ENCODE results near the gene FTO. TPM values are rescaled to one million over a fixed set of nuclear protein-coding genes. Genes with fewer than 3 reads are reported as not detected.
"Not testable (repeated sequence)": the region's sequence is repeated elsewhere in the genome, so short reads cannot be mapped to it uniquely, and the experiment has no call there.

The FTO gene
- total RNA-seq, 1 donor from 2014 or later, result 39.4 TPM

DNA sequence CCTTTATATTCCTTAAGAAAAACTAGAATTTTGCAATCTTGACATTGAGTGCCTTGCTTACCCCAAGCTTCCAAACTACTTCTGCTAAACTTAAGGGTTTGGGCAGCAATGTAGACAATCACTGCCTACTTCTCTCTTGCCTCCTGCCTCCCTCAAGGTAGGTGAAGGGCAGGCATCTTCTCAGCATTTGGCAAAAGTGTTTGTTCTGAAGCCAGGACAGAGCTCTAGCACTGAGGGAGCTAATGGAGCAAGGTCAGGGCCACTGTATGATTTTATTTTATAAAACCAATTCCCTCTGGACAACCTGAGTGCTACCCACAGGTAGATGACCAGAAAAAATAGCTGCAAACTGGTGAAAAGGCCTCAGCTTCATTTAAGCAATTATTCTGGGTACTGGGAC lies 470.8 kb downstream of the FTO start:
- DNase-seq (ENCODE audit: low read depth in 2 of 2), result no peak

DNA sequence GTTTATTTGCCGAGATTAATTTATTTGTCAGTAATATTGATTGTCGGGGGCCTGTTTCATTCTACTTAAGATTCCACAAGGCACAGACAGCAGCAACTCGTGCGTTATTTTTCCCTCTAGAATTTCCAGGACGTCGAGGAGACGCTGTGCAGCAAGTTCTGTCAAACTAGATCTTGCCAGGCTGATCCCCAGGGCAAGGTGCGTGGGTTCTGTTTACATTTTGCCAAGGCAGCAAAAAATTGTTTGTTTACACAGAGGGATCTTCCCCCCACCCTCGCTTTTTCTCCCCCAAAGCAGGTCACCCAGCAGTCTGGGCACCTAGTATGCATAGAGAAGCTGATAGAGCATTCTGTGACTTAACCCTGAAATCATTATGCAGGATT lies 471.2 kb downstream of the FTO start:
- DNase-seq (ENCODE audit: low read depth in 2 of 2), result no peak

DNA sequence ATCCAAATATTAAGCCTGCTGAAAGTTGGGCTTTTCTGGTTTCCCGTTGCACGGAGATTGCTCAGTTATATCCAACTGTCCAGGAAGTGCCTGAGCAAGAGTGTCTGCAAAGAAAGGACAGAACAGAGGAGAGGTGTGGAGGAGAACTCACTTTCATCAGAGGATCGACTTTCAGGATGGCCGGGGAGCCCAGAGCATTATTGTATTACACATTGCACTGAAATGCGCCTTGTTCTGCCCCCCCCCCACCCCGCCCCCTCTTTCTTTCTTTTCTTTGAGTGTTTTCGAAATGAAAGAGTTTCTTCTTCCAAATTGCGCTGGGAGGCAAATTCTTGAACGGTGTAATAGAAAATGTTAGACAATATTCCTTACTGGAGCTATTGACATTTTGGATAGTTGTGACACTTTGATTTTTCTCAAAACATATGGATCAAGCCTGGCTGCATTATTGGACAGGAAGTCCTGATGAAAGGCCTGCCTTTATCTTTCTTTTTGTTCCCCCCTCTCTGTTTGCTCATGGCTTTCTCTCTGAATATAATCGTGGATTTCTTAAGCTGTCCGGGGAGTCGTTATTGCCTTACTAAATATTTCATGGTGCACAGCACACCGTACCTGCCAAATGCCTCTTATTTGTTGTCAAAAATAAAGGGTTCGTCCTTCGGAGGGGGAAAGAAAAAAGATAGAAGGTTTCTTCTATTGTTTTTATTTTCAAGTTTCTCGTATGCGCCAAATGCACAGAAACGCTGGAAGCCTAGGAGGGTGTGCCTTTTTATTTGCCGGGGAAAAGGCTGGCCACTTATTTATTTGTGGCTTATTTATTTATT lies 471.8 kb downstream of the FTO start:
- no peak for DNase-seq (ENCODE audit: low read depth in 2 of 2)

DNA sequence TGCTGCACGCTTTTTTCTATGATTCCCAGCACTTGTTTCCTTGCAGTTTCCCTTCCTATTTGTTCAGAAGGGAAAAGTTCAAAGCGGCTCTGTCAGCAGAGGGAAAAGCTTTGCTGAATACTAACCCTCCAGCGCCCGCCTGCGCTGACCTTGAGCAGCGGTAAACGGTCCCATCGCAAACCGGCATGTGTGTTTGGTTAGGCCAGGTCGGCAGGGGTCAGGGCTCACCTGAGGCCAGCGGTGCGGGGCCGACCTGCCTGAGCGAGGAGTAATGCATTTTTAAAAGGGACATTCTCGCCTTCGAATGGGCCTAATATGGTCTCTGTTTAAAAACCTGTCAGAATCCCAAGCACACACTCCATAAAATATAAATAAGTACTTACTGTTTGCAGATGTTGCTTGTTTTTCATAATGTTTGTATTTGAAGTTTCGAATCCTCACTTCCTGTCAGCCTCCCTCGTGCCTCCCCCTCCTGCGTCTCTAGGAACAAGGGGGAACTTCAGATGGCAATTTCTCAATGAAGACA lies 472.5 kb downstream of the FTO start:
- DNase-seq (ENCODE audit: low read depth in 2 of 2), result no peak

DNA sequence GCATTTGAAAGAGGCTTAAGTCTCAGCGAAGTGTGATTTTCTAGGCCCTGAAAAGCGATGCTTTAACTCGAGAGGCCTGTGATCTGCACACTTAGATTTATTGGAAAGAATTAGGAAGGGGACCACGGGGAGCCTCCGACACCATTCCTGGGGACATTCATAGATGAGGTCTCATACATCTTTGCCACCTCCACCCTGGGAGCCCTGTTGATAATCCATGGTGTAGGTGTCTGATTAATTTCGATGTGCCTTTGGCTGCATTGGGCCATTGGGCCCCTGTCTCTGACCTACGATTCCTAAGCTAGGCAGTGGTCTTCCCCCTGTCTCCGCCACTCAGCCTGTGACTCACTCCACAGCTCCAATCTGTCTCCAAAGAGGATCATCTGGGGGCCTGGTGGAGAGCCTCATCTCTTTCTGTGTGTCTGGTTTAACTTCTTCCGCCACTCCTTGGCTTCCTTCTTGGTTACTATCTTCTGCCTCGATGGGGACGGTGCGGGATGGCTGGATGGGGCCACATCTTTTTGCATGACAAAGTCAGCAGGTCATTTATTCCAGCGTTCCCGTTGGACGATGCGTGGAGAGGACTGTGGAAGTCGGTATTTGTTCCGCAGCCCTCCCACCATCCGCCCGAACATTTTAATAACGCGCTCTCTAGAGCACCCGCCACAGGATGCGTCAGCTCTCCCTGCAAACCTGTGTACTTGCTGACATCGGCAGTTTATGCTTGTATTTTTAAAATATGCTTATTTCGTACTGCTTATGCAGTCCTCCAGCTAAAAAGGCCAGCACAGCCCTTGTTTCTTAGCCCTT lies 473.3 kb downstream of the FTO start:
- DNase-seq (ENCODE audit: low read depth in 2 of 2), result no peak

DNA sequence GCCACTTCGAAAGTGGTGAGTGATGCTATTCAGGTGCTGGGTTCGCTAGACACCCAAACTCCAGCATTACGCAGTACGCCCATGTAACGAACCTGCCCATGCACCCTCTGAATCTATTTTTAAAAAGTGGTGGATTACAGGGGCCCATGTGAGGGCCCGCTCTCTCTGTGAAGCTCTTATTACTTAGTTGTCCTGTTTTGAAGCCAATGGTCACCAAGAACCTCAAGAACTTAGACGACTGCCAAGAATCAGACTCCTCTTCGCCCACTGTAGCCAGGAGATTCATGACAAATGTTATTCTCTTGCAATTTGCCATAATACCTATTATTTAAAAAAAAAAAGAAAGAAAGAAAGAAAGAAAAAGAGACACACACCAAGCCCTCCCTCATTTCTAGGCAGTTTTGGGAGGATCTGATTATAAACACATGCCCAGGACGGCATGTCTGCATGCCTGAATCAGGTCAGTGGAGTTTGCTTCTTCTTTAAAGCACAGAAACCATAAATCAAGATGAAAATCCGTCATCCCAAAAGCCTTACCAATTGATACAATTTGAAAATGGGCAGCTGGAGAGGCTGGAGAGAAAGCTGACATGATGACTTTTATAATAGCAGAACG lies 474.0 kb downstream of the FTO start:
- no peak for DNase-seq (ENCODE audit: low read depth in 2 of 2)

DNA sequence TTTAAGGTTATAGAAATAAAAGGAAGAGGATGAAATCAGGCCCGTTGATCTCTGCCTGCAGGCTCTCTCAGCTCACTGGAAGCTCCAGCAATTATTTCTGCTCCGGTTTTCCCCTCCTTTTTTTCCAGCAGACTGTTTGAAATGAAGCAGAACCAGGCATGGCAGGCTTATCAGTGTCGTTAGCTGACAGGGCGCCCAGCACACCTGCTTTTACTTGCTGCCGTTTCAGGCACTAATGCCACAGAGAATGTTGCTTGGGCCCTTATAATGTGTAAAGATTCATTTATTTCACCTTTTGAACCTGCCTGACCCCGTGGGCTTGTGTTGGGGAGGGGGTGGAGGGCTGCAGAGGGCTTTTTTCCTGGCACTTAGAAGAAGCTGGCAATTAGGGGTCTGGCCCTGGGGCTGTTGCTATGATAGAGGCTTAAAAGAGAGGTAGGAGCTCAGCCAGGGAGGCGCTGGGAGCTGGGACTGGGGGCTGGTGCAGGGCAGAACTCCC lies 474.6 kb downstream of the FTO start:
- DNase-seq (ENCODE audit: low read depth in 2 of 2), result no peak

DNA sequence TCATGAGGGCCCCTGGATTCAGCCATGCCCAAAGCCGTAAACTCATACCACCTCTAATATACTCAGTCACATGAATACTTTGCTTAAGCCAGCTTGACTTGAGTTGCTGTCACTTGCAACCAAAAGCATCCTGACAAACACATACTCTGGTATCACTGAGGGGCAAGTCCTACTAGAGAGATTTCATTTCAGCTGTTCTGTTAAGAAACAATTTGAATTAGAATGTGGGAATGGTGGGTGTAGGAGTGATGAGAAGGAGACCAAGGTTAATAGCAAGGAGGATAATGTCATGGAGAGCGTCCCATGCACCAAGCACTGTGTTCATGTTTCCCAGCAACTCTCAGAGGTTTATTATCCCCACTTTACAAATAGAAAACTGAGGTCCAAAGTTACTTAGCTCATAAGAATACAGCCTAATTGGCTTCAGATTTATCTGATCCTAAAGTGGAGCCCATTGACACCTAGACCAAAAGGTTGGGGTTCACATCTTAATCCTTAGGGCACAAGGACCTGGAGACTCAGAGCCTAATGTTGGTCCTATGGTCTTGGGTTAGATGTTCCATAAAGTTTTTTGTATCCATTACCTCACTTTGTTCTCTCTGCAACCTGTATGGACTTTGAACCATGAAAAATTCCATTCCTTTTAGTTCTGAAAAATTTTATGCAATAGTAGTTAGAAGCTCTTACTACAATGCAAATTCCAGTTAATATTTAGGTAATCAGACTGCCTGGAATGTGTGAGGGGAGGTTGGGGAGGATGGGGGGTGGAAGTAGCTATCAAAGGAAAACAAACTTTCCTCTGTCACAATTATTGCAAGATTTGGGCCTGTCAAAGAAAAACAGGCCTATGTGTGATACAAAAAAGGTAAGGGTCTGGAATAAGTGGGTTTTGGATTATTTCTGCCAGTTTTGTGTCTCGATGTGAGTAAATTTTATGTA lies 476.7 kb downstream of the FTO start:
- DNase-seq (ENCODE audit: low read depth in 2 of 2), result no peak

DNA sequence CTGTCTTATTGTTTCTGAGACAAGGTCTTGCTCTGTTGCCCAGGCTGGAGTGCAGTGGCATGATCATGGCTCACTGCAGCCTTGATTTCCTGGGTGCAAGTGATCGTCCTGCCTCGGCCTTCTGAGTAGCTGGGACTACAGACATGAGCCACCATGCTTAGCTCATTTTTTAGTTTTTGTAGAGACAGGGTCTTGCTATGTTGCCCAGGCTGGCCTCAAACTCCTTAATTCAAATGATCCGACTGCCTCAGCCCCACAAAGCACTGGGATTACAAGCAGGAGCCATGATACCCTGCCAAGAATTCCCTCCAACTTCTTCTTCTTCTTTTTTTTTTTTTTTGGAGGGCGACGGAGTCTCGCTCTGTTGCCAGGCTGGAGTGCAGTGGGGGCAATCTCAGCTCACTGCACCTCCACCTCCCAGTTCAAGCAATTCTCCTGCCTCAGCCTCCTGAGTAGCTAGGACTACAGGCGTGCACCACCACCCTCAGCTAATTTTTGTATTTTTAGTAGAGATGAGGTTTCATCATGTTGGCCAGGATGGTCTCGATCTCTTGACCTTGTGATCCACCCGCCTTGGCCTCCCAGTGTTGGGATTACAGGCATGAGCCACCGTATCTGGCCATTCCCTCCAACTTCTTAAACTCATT lies 477.9 kb downstream of the FTO start:
- not testable (repeated sequence) for DNase-seq (ENCODE audit: low read depth in 2 of 2)

DNA sequence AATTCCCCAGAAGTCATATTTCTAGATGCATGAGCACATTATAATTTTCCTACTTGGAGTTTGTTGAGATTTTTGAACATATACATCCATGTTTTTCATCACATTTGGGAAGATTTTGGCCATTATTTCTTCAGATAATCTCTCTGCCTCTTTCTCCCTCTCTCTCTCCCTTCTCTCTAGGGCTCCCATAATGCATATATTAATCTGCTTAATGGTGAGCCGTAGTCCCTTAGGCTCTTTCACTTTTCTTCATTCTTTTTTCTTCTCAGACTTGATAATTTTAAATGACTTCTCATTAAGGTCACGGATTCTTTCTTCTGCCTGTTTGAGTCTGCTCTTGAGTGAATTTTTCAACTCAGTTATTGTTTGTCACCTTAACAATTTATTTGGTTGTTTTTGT lies 481.1 kb downstream of the FTO start:
- no peak for DNase-seq (ENCODE audit: low read depth in 2 of 2)

DNA sequence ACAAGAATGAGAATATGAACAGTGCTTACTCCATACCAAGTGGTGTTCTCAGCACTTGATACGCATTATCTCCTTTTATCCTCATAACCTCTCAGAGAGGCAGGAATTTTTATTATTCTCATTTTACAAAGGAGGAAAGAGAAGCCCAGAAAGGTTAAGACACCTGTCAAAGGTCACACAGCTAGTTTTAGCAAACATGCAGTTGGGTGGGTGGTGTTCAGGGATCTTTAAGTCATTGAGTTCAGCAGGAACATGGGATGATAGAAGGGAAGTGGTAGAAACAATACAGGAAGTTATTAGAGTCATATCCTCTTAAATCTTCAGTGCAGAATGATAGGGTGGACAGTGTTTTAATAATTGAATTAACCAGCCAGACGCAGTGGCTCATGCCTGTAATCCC lies 487.2 kb downstream of the FTO start:
- DNase-seq (ENCODE audit: low read depth in 2 of 2), result no peak

DNA sequence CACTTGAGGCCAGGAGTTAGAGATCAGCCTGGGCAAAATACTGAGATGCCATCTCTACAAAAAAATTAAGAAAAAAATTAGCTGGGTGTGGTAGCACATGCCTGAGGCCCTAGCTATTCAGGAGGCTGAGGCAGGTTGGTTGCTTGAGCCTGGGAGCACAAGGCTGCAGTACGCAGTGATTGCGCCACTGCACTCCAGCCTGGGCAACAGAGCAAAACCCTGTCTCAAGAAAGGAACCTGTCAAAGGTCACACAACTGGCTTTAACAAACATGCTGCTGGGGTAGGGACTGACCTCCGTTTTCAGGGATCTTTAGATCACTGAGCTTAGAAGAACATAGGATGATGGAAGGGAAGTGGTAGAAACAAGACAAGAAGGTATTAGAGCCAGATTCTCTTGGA lies 487.6 kb downstream of the FTO start:
- no peak for DNase-seq (ENCODE audit: low read depth in 2 of 2)

DNA sequence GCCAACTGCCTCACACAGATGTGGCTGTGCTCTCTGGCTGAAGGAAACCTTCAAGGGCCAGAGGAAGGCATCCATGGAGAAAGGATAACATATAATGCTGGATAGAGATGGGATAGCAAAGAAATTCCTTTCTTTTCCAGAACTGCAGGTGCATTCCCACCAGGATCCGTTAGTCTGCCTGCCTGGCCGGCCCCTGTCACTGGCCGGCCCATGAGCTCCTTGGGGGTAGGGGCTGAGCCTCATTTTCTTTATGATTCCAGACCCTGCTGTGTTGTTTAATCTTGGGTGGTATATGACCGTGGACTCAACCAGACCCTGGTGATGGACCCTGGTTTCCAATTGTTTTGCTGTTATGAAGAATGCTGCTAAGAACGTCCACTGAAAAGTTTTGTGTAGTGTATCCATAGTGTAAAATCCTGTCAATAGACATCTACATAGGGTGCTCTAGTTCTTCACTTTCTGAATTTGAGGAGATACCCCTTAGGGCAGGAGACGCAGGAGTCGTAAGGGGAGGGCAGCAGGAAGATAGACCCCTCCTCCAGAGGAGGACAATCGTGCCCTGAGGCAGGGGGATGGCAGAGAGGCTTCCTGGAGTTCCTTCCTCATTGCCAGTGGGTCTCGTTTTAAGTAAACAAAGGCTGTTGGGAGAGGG lies 489.2 kb downstream of the FTO start:
- no peak for DNase-seq (ENCODE audit: low read depth in 2 of 2)

DNA sequence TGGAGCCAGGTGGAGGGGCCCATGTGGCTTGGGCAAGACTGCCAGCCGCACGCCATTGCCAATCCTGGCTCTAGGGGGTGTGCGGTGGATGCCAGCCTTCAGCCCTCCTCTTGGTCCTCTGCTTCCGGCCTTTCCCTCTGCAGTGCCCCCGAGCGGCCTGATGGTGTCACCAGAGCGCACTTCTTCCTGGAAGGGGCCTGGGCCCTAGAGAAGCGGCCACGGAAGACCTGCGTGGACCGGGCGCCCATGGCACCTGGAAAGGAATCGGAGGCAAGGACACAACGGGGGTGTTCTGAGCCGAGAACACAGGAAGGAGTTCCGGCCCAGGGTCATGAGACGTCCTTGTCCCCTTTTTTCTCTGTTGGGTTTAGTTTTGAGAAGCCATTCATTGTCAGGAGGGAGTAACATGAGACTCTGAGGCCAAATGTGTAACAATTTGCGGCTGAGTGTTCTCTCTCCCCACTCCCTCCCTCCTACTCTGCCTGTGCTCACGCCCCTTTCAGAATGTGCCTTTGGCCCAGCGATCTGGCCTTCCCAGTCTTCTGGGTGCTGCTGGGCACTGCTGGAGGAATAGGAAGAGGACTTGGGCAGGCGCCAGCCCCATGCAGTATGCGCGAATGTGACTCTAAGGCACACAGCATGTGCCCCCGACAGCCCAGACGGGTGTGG lies 489.8 kb downstream of the FTO start:
- DNase-seq (ENCODE audit: low read depth in 2 of 2), result peak; percentile 10 to 48

DNA sequence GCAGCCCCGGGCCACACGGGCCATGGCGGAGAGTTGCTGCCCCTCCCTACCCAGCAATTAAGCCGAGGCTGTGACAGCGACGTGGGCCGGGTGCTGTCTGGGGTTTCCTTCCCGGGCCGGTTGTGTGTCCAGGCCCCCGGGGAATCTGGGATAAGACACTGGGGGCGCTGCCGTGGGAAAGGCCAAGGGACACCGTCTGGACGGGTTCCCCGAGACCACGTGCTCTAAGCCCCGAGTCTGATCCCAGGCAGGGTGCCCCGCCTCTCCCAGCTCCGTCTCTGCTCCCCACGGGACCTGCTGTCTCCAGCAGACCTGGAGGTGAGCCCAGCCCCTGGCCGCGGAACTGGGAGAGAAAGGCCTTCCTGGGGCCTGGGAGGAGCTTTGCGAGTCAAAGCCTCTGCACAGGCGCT lies 490.4 kb downstream of the FTO start:
- no peak for DNase-seq (ENCODE audit: low read depth in 2 of 2)

DNA sequence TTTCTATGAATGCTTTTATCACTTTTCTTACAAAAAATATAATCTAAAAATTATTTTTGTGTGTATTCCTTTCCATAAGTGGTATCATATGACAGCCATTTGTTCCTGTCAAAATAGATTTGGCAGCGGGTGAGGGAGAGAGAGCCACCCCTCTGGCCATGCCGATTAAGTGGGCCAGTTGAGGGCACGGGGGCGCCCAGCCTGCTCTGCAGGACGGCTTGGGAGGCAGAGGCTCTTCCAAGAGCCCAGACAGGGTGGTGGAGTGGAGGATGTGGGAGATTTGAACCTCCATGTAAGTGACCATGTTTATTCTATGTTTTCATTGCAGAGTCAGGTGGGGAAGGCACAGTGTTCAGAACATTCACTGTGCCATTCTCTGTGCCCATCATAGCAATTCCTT lies 493.8 kb downstream of the FTO start:
- no peak for DNase-seq (ENCODE audit: low read depth in 2 of 2)

DNA sequence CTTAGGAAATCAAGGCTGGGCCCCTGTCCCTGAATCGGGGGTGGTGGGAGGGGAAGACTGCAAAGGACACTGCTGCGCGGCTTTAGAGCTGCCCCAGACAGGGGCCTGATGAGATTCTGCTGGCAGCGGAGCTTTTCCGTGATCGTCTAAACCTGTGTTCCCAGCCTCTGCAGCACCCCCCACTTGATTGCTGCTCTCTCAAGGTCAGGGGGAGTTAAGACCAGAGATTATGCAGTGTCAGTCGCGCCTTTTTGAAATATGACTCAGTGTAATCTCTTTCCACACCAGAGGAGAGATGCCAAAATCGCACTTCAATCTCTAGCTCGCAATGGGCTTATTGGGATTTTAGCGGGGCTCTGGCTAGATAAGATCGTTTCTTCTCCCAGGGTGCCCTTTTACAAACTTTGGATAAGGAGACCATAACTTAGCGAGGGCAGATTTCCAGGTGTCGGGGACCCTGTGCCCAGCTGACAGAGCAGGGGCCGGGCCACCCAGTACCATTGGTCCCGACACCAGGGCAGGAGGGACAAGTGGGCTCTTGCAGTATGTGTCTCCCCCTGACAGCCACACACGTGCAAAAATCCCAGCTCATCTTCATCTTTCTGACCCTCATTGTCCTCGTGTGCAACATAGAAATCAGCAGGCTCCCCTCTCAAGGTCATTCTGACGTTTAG lies 495.7 kb downstream of the FTO start:
- DNase-seq (ENCODE audit: low read depth in 2 of 2), result no peak

DNA sequence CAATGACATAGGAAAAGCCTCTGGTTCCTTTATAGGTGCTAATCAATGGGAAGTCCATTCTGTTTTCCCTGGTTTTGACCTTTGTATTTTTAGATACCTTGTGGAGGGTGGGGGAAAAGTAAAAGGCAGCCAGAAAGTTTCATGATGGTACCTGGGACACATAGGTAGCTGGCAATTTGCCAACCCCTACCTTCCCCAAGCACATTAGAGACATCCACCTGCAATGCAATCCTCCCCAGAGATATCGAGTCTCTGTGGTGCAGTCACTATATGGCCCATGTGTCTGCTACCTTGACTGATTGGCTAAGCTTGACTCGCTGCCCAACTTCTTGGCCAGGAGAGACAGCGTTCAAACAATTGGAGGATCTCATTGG lies 496.2 kb downstream of the FTO start:
- DNase-seq (ENCODE audit: low read depth in 2 of 2), result no peak

DNA sequence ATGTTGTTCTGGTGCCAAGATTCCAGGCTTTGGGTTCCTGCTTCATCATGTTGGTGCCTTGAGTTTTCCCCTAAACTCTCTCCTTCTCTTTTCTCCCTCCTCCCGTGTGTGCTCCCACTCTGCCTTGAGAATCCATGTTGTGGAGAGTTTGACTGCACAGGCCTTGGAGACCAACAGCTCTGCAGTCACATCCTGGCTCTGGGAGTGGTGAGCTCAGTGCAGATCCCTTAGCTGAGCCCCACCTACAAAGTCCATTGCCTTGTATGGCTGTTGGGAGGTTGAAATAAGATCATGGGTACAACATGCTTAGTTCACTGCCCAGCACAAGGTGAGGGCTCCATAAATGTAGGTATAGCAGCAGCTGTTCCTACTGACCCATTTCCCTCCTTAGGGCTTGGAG lies 496.8 kb downstream of the FTO start:
- DNase-seq (ENCODE audit: low read depth in 2 of 2), result no peak

Data from dermis microvascular lymphatic vessel endothelial cell (primary cell).